Parathyroid adenoma (tissue), 2 donors: ENCODE results near the gene ATP6V1G1.

ENCODE experiments used
- H2AFZ ChIP-seq: fragments of 300-600 bp; sonication (generic); one replicate; pipeline ENCODE4 v1.7.0; 2017; ENCODE audit warnings: antibody characterized with exemption, mild to moderate bottlenecking
- H3K27ac ChIP-seq: fragments of 300-600 bp; sonication (generic); one replicate; pipeline ENCODE4 v1.7.0; 2017
- H3K27me3 ChIP-seq: fragments of 300-600 bp; sonication (generic); one replicate; pipeline ENCODE4 v1.7.0; 2017; ENCODE audit warnings: low read length; ENCODE audit not compliant: control insufficient read depth, insufficient read depth
- H3K36me3 ChIP-seq: fragments of 300-600 bp; sonication (generic); one replicate; pipeline ENCODE4 v1.7.0; 2017; ENCODE audit warnings: low read length; ENCODE audit not compliant: control insufficient read depth, insufficient read depth
- H3K4me1 ChIP-seq: fragments of 300-600 bp; sonication (generic); one replicate; pipeline ENCODE4 v1.7.0; 2017; ENCODE audit warnings: control low read depth
- H3K4me2 ChIP-seq: fragments of 300-600 bp; sonication (generic); one replicate; pipeline ENCODE4 v1.7.0; 2017; ENCODE audit warnings: low read length
- H3K4me3 ChIP-seq: fragments of 300-600 bp; sonication (generic); one replicate; pipeline ENCODE4 v1.7.0; 2017; ENCODE audit warnings: low read depth, low read length
- H3K79me2 ChIP-seq: fragments of 300-600 bp; sonication (generic); one replicate; pipeline ENCODE4 v1.7.0; 2017; ENCODE audit warnings: control low read depth
- H3K9ac ChIP-seq: fragments of 300-600 bp; sonication (generic); one replicate; pipeline ENCODE4 v1.7.0; 2017; ENCODE audit warnings: mild to moderate bottlenecking
- H3K9me3 ChIP-seq: fragments of 300-600 bp; sonication (generic); one replicate; pipeline ENCODE4 v1.7.0; 2017; ENCODE audit warnings: low read length; ENCODE audit not compliant: control insufficient read depth
- TF ChIP-seq, protein P1 (sequence below): fragments of 300-600 bp; sonication (generic); IDR thresholded peaks from one replicate; pipeline ENCODE4 v1.7.0; 2017; ENCODE audit warnings: antibody characterized with exemption, mild to moderate bottlenecking
- donor health status: primary hyperparathyroidism.

Gene ATP6V1G1

DNA sequence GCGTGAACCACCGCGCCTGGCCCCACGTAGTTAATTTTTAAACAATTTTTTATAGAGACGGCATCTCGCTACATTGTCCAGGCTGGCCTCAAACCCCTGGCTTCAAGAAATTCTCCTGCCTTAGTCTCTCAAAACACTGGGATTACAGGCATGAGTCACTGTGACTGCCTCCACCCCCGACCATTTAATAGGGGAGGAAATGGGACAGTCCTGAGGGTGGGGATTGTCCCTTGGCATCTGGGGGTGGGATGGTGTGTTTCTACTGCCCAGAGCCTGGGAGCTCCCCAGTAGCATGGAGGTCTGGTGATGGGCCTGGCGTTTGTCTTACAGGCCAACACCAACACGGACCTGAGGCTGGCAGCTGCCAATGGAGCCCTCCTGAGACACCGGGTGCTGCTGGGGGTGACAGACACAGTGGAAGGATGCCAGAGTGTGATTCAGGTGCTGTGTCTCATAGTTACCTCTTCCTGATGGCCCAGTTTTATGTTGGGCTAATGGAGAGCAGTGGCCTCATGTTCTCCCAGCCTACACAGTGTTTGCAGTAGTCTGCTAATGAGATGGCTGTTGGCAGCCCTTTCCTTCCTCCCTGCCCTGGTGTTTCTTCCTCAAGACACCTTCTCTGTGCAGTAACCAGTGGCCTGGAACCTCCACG is 46.0 kb downstream of the ATP6V1G1 start:
- Histone ChIP-seq H3K36me3 (no peaks in the 10 kb centered on the region), H3K4me1 (no peaks in the 10 kb centered on the region), H3K9me3 (no peaks in the 10 kb centered on the region), H2AFZ (no peak overlapping the region), H3K4me2 (no peak overlapping the region), H3K27ac (no peak overlapping the region), H3K27me3 (no peaks in the 10 kb centered on the region), H3K4me3 (no peak overlapping the region), H3K79me2 (no peaks in the 10 kb centered on the region), H3K9ac (no peak overlapping the region)
- TF ChIP-seq, protein P1, sequence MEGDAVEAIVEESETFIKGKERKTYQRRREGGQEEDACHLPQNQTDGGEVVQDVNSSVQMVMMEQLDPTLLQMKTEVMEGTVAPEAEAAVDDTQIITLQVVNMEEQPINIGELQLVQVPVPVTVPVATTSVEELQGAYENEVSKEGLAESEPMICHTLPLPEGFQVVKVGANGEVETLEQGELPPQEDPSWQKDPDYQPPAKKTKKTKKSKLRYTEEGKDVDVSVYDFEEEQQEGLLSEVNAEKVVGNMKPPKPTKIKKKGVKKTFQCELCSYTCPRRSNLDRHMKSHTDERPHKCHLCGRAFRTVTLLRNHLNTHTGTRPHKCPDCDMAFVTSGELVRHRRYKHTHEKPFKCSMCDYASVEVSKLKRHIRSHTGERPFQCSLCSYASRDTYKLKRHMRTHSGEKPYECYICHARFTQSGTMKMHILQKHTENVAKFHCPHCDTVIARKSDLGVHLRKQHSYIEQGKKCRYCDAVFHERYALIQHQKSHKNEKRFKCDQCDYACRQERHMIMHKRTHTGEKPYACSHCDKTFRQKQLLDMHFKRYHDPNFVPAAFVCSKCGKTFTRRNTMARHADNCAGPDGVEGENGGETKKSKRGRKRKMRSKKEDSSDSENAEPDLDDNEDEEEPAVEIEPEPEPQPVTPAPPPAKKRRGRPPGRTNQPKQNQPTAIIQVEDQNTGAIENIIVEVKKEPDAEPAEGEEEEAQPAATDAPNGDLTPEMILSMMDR: no peak

DNA sequence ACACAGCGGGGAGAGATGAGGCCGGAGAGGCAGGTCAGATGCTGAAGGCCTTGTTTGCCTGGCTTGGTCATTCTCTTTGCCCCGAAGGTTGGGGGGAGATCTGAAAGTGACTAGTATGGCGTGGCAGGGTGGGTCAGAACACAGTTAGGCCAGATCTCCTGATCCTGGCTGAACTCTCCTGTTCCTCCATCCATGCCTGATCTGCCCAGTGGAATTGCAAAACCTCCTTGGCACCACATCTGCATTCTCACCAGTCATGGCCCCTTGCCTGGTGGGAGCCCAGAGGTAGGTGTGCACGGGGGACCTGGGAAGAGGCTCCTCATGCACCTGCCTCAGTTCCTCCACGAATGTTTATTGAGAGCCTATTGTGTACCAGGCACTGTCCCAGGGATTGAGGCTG is 46.8 kb downstream of the ATP6V1G1 start:
- no peak overlapping the region for H3K9ac ChIP-seq
- H3K27ac ChIP-seq: no peak overlapping the region
- H3K36me3 ChIP-seq: no peaks in the 10 kb centered on the region
- H3K27me3 ChIP-seq: no peaks in the 10 kb centered on the region
- H3K4me2 ChIP-seq: no peak overlapping the region
- no peak overlapping the region for H3K4me3 ChIP-seq
- no peaks in the 10 kb centered on the region for H3K4me1 ChIP-seq
- H3K79me2 ChIP-seq: no peaks in the 10 kb centered on the region
- H2AFZ ChIP-seq: no peak overlapping the region
- TF ChIP-seq, protein P1: no peak
- no peaks in the 10 kb centered on the region for H3K9me3 ChIP-seq

DNA sequence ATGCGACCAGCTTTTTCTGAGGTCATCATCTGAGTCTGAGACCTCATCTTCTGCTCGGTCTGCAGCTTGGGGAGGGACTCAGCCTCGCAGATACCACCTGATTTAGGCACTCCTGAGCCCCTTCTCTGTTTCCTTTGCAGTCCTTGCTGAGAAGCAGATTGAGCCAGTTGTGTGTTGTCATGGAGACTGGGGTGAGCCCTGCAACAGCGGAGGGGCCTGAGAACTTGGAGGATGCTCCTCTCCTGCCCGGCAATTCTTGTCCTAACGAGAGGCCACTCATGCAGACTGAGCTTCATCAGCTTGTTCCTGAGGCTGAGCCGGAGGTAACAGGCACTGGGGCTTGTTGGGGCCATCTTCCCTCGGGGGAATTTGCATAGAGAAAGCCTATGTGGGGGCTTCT is 50.8 kb downstream of the ATP6V1G1 start:
- H3K27me3 ChIP-seq: no peaks in the 10 kb centered on the region
- no peaks in the 10 kb centered on the region for H3K79me2 ChIP-seq
- H3K9me3 ChIP-seq: no peaks in the 10 kb centered on the region
- H2AFZ ChIP-seq: no peak overlapping the region
- H3K9ac ChIP-seq: no peak overlapping the region
- no peaks in the 10 kb centered on the region for H3K4me1 ChIP-seq
- no peak overlapping the region for H3K4me2 ChIP-seq
- TF ChIP-seq, protein P1: no peak
- H3K27ac ChIP-seq: no peak overlapping the region
- H3K4me3 ChIP-seq: no peak overlapping the region
- no peaks in the 10 kb centered on the region for H3K36me3 ChIP-seq

DNA sequence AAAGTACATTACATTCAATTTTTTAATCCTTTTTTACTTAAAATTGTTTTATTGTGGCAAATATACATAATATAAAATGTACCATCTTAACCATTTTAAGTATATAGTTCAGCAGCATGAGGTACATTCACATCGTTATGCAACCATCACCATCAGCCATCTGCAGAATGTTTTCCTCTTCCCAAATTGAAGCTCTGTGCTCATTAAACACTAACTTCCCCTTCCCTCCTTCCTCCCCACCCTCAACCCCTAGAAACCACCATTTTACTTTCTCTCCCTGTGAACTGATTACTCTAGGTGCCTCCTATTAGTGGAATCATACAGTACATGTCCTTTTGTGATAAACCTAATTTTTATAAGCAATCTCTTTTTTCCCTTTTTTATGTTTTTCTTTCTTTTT is 54.4 kb downstream of the ATP6V1G1 start:
- H3K27ac ChIP-seq: no peak overlapping the region
- no peaks in the 10 kb centered on the region for H3K4me1 ChIP-seq
- H3K4me2 ChIP-seq: no peak overlapping the region
- no peaks in the 10 kb centered on the region for H3K36me3 ChIP-seq
- H3K4me3 ChIP-seq: no peak overlapping the region
- H3K27me3 ChIP-seq: no peaks in the 10 kb centered on the region
- H2AFZ ChIP-seq: no peak overlapping the region
- TF ChIP-seq, protein P1: no peak
- H3K9ac ChIP-seq: no peak overlapping the region
- no peaks in the 10 kb centered on the region for H3K79me2 ChIP-seq
- H3K9me3 ChIP-seq: no peaks in the 10 kb centered on the region

DNA sequence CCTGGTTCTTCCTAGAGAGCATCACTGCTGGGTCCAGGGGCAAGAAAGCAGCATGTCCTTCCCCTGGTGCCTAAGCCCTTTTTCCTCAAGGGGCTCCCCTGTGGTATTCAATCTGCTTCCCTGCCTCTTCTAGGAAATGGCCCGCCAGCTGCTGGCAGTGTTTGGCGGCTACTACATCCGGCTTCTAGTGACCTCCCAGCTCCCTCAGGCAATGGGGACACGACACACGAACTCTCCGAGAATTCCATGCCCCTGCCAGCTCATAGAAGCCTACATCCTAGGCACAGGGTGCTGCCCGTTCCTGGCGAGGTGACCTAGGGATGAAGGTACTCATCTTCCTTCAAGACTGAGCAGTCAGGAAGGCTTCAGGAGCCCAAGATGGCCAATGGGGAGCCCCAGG is 55.4 kb downstream of the ATP6V1G1 start:
- no peaks in the 10 kb centered on the region for H3K9me3 ChIP-seq
- TF ChIP-seq, protein P1: no peak
- H3K4me2 ChIP-seq: no peak overlapping the region
- no peak overlapping the region for H3K4me3 ChIP-seq
- no peaks in the 10 kb centered on the region for H3K36me3 ChIP-seq
- H3K4me1 ChIP-seq: no peaks in the 10 kb centered on the region
- H3K9ac ChIP-seq: no peak overlapping the region
- H2AFZ ChIP-seq: no peak overlapping the region
- no peak overlapping the region for H3K27ac ChIP-seq
- H3K27me3 ChIP-seq: no peaks in the 10 kb centered on the region
- no peaks in the 10 kb centered on the region for H3K79me2 ChIP-seq
